Stimulated activated naive B cell treated with anti-CD40 and anti-IgM and Interleukin-4, amounts not matched to agents 10 μg/mL and 1 μg/mL and 100 μg/mL, for 72 hours (primary cell): ENCODE measurements around the gene LDB2.

ENCODE experiments used
- ATAC-seq, 2 donors: fragments of 150-1000 bp; cut with Tn5 transposase; replicated peaks; 2 replicates each; pipeline ENCODE4 v1.10.0; 2021; ENCODE audit warnings: moderate library complexity in 1 of 2
- DNase-seq: peaks from one replicate; pipeline ENCODE4 v3.0.0; 2021
- H3K27ac Mint-ChIP-seq: one replicate; pipeline ENCODE4 v1.8.0; 2022; ENCODE audit warnings: mild to moderate bottlenecking, mixed read lengths
- H3K27me3 Mint-ChIP-seq, 2 donors: one replicate each; pipeline ENCODE4 v1.8.0; 2022; ENCODE audit warnings: mixed read lengths in 2 of 2
- H3K36me3 Mint-ChIP-seq, 2 donors: one replicate each; pipeline ENCODE4 v1.8.0; 2022; ENCODE audit warnings: mixed read lengths in 2 of 2, mild to moderate bottlenecking in 1 of 2
- H3K4me1 Mint-ChIP-seq, 2 donors: one replicate each; pipeline ENCODE4 v1.8.0; 2022; ENCODE audit warnings: mixed read lengths in 2 of 2, mild to moderate bottlenecking in 1 of 2
- H3K4me3 Mint-ChIP-seq, 2 donors: one replicate each; pipeline ENCODE4 v1.8.0; 2022; ENCODE audit warnings: mild to moderate bottlenecking in 2 of 2, mixed read lengths in 2 of 2, moderate library complexity in 1 of 2
- H3K9me3 Mint-ChIP-seq, 2 donors: one replicate each; pipeline ENCODE4 v1.8.0; 2022; ENCODE audit warnings: mixed read lengths in 2 of 2, mild to moderate bottlenecking in 1 of 2

LDB2 gene

GRCh38 chr4:16686195-16686594, 212.2 kb downstream of the LDB2 start:
- DNase-seq: no peak
- H3K27ac Mint-ChIP-seq: no peak overlapping the region
- no peaks in the 10 kb centered on the region for H3K4me1 Mint-ChIP-seq
- no peaks in the 10 kb centered on the region for H3K36me3 Mint-ChIP-seq
- no peak overlapping the region for H3K4me3 Mint-ChIP-seq
- H3K27me3 Mint-ChIP-seq: peaks cover 0 to 4% of the 10 kb centered on the region in 2 donors
- no peak for ATAC-seq
- H3K9me3 Mint-ChIP-seq: no peaks in the 10 kb centered on the region

- Mint-ChIP-seq H3K4me1 (no peaks in the 10 kb centered on the region), H3K27ac (no peak overlapping the region), H3K27me3 (peaks cover 2 to 4% of the 10 kb centered on the region in 2 donors), H3K36me3 (no peaks in the 10 kb centered on the region), H3K9me3 (no peaks in the 10 kb centered on the region), H3K4me3 (no peak overlapping the region)
- no peak for ATAC-seq
- no peak for DNase-seq
Measured at GRCh38 chr4:16685536-16685935, 212.9 kb downstream of the LDB2 start.

GRCh38 chr4:16684935-16685334, 213.5 kb downstream of the LDB2 start:
- H3K36me3 Mint-ChIP-seq: no peaks in the 10 kb centered on the region
- no peaks in the 10 kb centered on the region for H3K9me3 Mint-ChIP-seq
- H3K4me1 Mint-ChIP-seq: no peaks in the 10 kb centered on the region
- no peak overlapping the region for H3K27ac Mint-ChIP-seq
- ATAC-seq: no peak
- H3K27me3 Mint-ChIP-seq: peaks cover 4% of the 10 kb centered on the region in 2 donors
- H3K4me3 Mint-ChIP-seq: no peak overlapping the region
- no peak for DNase-seq

GRCh38 chr4:16684097-16684496, 214.3 kb downstream of the LDB2 start:
- no peaks in the 10 kb centered on the region for H3K36me3 Mint-ChIP-seq
- no peak overlapping the region for H3K4me3 Mint-ChIP-seq
- H3K27me3 Mint-ChIP-seq: peaks cover 4% of the 10 kb centered on the region in 2 donors
- ATAC-seq (no peak), DNase-seq (no peak)
- H3K27ac Mint-ChIP-seq: no peak overlapping the region
- H3K9me3 Mint-ChIP-seq: no peaks in the 10 kb centered on the region
- H3K4me1 Mint-ChIP-seq: no peaks in the 10 kb centered on the region

GRCh38 chr4:16682975-16683374, 215.5 kb downstream of the LDB2 start:
- H3K27me3 Mint-ChIP-seq: peaks cover 4% of the 10 kb centered on the region in 2 donors
- no peak for ATAC-seq
- no peak overlapping the region for H3K27ac Mint-ChIP-seq
- H3K9me3 Mint-ChIP-seq: no peaks in the 10 kb centered on the region
- H3K4me3 Mint-ChIP-seq: no peak overlapping the region
- DNase-seq: no peak
- H3K4me1 Mint-ChIP-seq: no peaks in the 10 kb centered on the region
- no peaks in the 10 kb centered on the region for H3K36me3 Mint-ChIP-seq

- H3K9me3 Mint-ChIP-seq: no peaks in the 10 kb centered on the region
- no peak for DNase-seq
- peaks cover under 1 to 4% of the 10 kb centered on the region in 2 donors for H3K27me3 Mint-ChIP-seq
- H3K4me1 Mint-ChIP-seq: no peaks in the 10 kb centered on the region
- no peak overlapping the region for H3K4me3 Mint-ChIP-seq
- ATAC-seq: no peak
- H3K27ac Mint-ChIP-seq: no peak overlapping the region
- no peaks in the 10 kb centered on the region for H3K36me3 Mint-ChIP-seq
Measured at GRCh38 chr4:16677001-16677944, 221.2 kb downstream of the LDB2 start.

- Mint-ChIP-seq H3K4me1 (no peaks in the 10 kb centered on the region), H3K27ac (no peak overlapping the region), H3K4me3 (no peak overlapping the region), H3K27me3 (peaks cover 0 to 4% of the 10 kb centered on the region in 2 donors), H3K36me3 (no peaks in the 10 kb centered on the region), H3K9me3 (no peaks in the 10 kb centered on the region)
- ATAC-seq (no peak), DNase-seq (no peak)
Measured at GRCh38 chr4:16676230-16676770, 222.1 kb downstream of the LDB2 start.

- H3K4me3 Mint-ChIP-seq: no peak overlapping the region
- no peaks in the 10 kb centered on the region for H3K9me3 Mint-ChIP-seq
- H3K36me3 Mint-ChIP-seq: no peaks in the 10 kb centered on the region
- no peaks in the 10 kb centered on the region for H3K27me3 Mint-ChIP-seq
- no peak overlapping the region for H3K27ac Mint-ChIP-seq
- no peaks in the 10 kb centered on the region for H3K4me1 Mint-ChIP-seq
- DNase-seq (no peak), ATAC-seq (no peak)
Measured at GRCh38 chr4:16674082-16674481, 224.4 kb downstream of the LDB2 start.

GRCh38 chr4:16672421-16672820, 226.0 kb downstream of the LDB2 start:
- H3K9me3 Mint-ChIP-seq: no peaks in the 10 kb centered on the region
- no peak overlapping the region for H3K4me3 Mint-ChIP-seq
- H3K27ac Mint-ChIP-seq: no peak overlapping the region
- H3K27me3 Mint-ChIP-seq: no peaks in the 10 kb centered on the region
- H3K36me3 Mint-ChIP-seq: no peaks in the 10 kb centered on the region
- ATAC-seq: no peak
- no peak for DNase-seq
- no peaks in the 10 kb centered on the region for H3K4me1 Mint-ChIP-seq

- H3K9me3 Mint-ChIP-seq: no peaks in the 10 kb centered on the region
- H3K4me1 Mint-ChIP-seq: no peaks in the 10 kb centered on the region
- H3K4me3 Mint-ChIP-seq: no peak overlapping the region
- ATAC-seq (no peak), DNase-seq (no peak)
- no peaks in the 10 kb centered on the region for H3K36me3 Mint-ChIP-seq
- H3K27ac Mint-ChIP-seq: no peak overlapping the region
- no peaks in the 10 kb centered on the region for H3K27me3 Mint-ChIP-seq
Measured at GRCh38 chr4:16671741-16672140, 226.7 kb downstream of the LDB2 start.

- Mint-ChIP-seq H3K4me3 (no peak overlapping the region), H3K27ac (no peak overlapping the region), H3K36me3 (no peaks in the 10 kb centered on the region), H3K4me1 (no peaks in the 10 kb centered on the region), H3K9me3 (no peaks in the 10 kb centered on the region), H3K27me3 (no peaks in the 10 kb centered on the region)
- DNase-seq (no peak), ATAC-seq (no peak)
Measured at GRCh38 chr4:16670727-16671126, 227.7 kb downstream of the LDB2 start.

- H3K4me3 Mint-ChIP-seq: no peak overlapping the region
- ATAC-seq: no peak
- peaks cover 0 to 2% of the 10 kb centered on the region in 2 donors for H3K9me3 Mint-ChIP-seq
- no peaks in the 10 kb centered on the region for H3K4me1 Mint-ChIP-seq
- H3K36me3 Mint-ChIP-seq: no peaks in the 10 kb centered on the region
- no peak for DNase-seq
- no peaks in the 10 kb centered on the region for H3K27me3 Mint-ChIP-seq
- no peak overlapping the region for H3K27ac Mint-ChIP-seq
Measured at GRCh38 chr4:16669036-16669435, 229.4 kb downstream of the LDB2 start.

GRCh38 chr4:16668488-16668887, 230.0 kb downstream of the LDB2 start:
- no peaks in the 10 kb centered on the region for H3K27me3 Mint-ChIP-seq
- peaks cover 0 to 3% of the 10 kb centered on the region in 2 donors for H3K9me3 Mint-ChIP-seq
- H3K4me1 Mint-ChIP-seq: no peaks in the 10 kb centered on the region
- H3K27ac Mint-ChIP-seq: no peak overlapping the region
- ATAC-seq (no peak), DNase-seq (no peak)
- no peak overlapping the region for H3K4me3 Mint-ChIP-seq
- H3K36me3 Mint-ChIP-seq: no peaks in the 10 kb centered on the region

- H3K27me3 Mint-ChIP-seq: no peaks in the 10 kb centered on the region
- H3K4me1 Mint-ChIP-seq: no peaks in the 10 kb centered on the region
- no peak overlapping the region for H3K4me3 Mint-ChIP-seq
- no peak for ATAC-seq
- H3K36me3 Mint-ChIP-seq: no peaks in the 10 kb centered on the region
- no peak overlapping the region for H3K27ac Mint-ChIP-seq
- H3K9me3 Mint-ChIP-seq: peaks cover 0 to 3% of the 10 kb centered on the region in 2 donors
- no peak for DNase-seq
Measured at GRCh38 chr4:16667464-16667863, 231.0 kb downstream of the LDB2 start.

- H3K27ac Mint-ChIP-seq: no peak overlapping the region
- H3K9me3 Mint-ChIP-seq: peaks cover 0 to 3% of the 10 kb centered on the region in 2 donors
- no peaks in the 10 kb centered on the region for H3K36me3 Mint-ChIP-seq
- DNase-seq (no peak), ATAC-seq (no peak)
- no peak overlapping the region for H3K4me3 Mint-ChIP-seq
- H3K4me1 Mint-ChIP-seq: no peaks in the 10 kb centered on the region
- no peaks in the 10 kb centered on the region for H3K27me3 Mint-ChIP-seq
Measured at GRCh38 chr4:16665942-16666551, 232.4 kb downstream of the LDB2 start.
